GM12878 (cell line): ENCODE results near the gene FOXL1.

Source experiments
- ASH2L ChIP-seq: fragments of 300-600, 200-600 bp; sonication (generic); IDR thresholded peaks from 2 replicates; pipeline ENCODE4 v1.6.1; 2017; ENCODE audit warnings: low read depth, mild to moderate bottlenecking, borderline replicate concordance
- BHLHE40 ChIP-seq, 2 experiments: fragments of 450-650 bp in 1 of 2; IDR thresholded peaks; 2 replicates each; pipeline ENCODE4 v1.6.1; 2011 to 2017; ENCODE audit warnings: low read depth in 2 of 2, borderline replicate concordance in 1 of 2, improper control_type of control experiment in 1 of 2, low read length in 1 of 2, mild to moderate bottlenecking in 1 of 2
- CTCF ChIP-seq, 3 experiments: IDR thresholded peaks in 2 of 3; conservative IDR thresholded peaks in 1 of 3; 2 replicates each; pipeline ENCODE4 v1.5.1; 2011; ENCODE audit warnings: low read depth in 3 of 3, low read length in 3 of 3, mild to moderate bottlenecking in 3 of 3, control low read depth in 2 of 3, moderate library complexity in 2 of 3, inconsistent platforms in 1 of 3, mixed read lengths in 1 of 3; ENCODE audit not compliant: control insufficient read depth in 2 of 3, insufficient read depth in 1 of 3; ENCODE audit errors: extremely low read depth in 1 of 3
- EZH2 ChIP-seq: IDR thresholded peaks from 2 replicates; pipeline ENCODE4 v1.6.1; 2012; ENCODE audit warnings: low read depth, mild to moderate bottlenecking, control low read depth, inconsistent platforms, low read length, borderline replicate concordance; ENCODE audit not compliant: control insufficient read depth
- FOXK2 ChIP-seq: fragments of 450-650 bp; IDR thresholded peaks from 2 replicates; pipeline ENCODE4 v1.6.1; 2017; ENCODE audit warnings: mild to moderate bottlenecking, moderate library complexity
- JUND ChIP-seq: IDR thresholded peaks from 2 replicates; pipeline ENCODE4 v1.6.1; 2012; ENCODE audit warnings: low read depth, mild to moderate bottlenecking, low read length, improper control_type of control experiment, moderate library complexity
- MEF2B ChIP-seq: fragments of 450-650 bp; IDR thresholded peaks from 2 replicates; pipeline ENCODE4 v1.6.1; 2018; ENCODE audit warnings: mild to moderate bottlenecking, moderate library complexity; ENCODE audit not compliant: partially characterized antibody, poor library complexity, severe bottlenecking
- MYC ChIP-seq: IDR thresholded peaks from 2 replicates; pipeline ENCODE4 v1.6.1; 2011; ENCODE audit warnings: mild to moderate bottlenecking, low read length, moderate library complexity, inconsistent platforms; ENCODE audit not compliant: insufficient read depth, insufficient replicate concordance, insufficient read length, severe bottlenecking
- NFYB ChIP-seq: IDR thresholded peaks from 2 replicates; pipeline ENCODE4 v1.6.1; 2011; ENCODE audit warnings: low read depth, mild to moderate bottlenecking, low read length, improper control_type of control experiment, moderate library complexity; ENCODE audit not compliant: insufficient read depth
- POLR2AphosphoS5 ChIP-seq: IDR thresholded peaks from 2 replicates; pipeline ENCODE4 v1.6.1; 2011; ENCODE audit warnings: mild to moderate bottlenecking, low read length, inconsistent platforms
- POU2F2 ChIP-seq: IDR thresholded peaks from 3 replicates; pipeline ENCODE4 v1.6.1; 2011; ENCODE audit warnings: low read depth, mild to moderate bottlenecking, low read length, borderline replicate concordance
- SUZ12 ChIP-seq: fragments of 200-600 bp; sonication (generic); IDR thresholded peaks from one replicate; pipeline ENCODE4 v1.6.1; 2018; ENCODE audit warnings: antibody characterized with exemption, mild to moderate bottlenecking; ENCODE audit not compliant: unreplicated experiment
- ZNF24 ChIP-seq: fragments of 450-650 bp; IDR thresholded peaks from 2 replicates; pipeline ENCODE4 v1.6.1; 2017; ENCODE audit warnings: antibody characterized with exemption, mild to moderate bottlenecking
- TF ChIP-seq, protein P1 (sequence below): IDR thresholded peaks from 2 replicates; pipeline ENCODE4 v1.6.1; 2012; ENCODE audit warnings: low read length, inconsistent platforms

DNA sequence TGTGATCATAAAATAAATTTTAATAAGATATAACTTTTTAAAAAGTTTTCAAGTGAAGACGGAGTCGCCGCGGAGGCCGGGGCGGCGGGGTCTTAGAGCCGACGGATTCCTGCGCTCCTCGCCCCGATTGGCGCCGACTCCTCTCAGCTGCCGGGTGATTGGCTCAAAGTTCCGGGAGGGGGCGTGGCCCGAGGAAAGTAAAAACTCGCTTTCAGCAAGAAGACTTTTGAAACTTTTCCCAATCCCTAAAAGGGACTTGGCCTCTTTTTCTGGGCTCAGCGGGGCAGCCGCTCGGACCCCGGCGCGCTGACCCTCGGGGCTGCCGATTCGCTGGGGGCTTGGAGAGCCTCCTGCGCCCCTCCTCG, 11.8 kb upstream of the FOXL1 start, which contains the start of gene FOXC2:
- TF ChIP-seq BHLHE40 (IDR thresholded peaks at IDR 0.05; ENCODE audit: borderline replicate concordance in 1 of 2, low read depth in 2 of 2, low read length in 1 of 2), result no peak
- no peak for TF ChIP-seq MYC
- TF ChIP-seq SUZ12, result no peak
- no peak for TF ChIP-seq FOXK2
- no peak for TF ChIP-seq JUND
- no peak for TF ChIP-seq POU2F2
- no peak for TF ChIP-seq POLR2AphosphoS5
- TF ChIP-seq EZH2, result no peak
- 0 out of 2 replicates have a peak, but pooled peaks have one; percentile 39 for TF ChIP-seq NFYB
- TF ChIP-seq ASH2L, result no peak
- TF ChIP-seq MEF2B, result no peak
- no peak for TF ChIP-seq ZNF24
- no peak for TF ChIP-seq CTCF (IDR thresholded peaks at IDR 0.05 in 2 of 3, conservative IDR thresholded peaks at IDR 0.05 in 1 of 3; ENCODE audit: control insufficient read depth in 2 of 3, extremely low read depth in 1 of 3, insufficient read depth in 1 of 3, low read depth in 3 of 3, low read length in 3 of 3)
- TF ChIP-seq, protein P1, sequence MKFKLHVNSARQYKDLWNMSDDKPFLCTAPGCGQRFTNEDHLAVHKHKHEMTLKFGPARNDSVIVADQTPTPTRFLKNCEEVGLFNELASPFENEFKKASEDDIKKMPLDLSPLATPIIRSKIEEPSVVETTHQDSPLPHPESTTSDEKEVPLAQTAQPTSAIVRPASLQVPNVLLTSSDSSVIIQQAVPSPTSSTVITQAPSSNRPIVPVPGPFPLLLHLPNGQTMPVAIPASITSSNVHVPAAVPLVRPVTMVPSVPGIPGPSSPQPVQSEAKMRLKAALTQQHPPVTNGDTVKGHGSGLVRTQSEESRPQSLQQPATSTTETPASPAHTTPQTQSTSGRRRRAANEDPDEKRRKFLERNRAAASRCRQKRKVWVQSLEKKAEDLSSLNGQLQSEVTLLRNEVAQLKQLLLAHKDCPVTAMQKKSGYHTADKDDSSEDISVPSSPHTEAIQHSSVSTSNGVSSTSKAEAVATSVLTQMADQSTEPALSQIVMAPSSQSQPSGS, result no peak
